ENCODE results near the gene TMEFF2. TPM values are rescaled to one million over a fixed set of nuclear protein-coding genes. Genes with fewer than 3 reads are reported as not detected.
"Not testable (repeated sequence)": the region's sequence is repeated elsewhere in the genome, so short reads cannot be mapped to it uniquely, and the experiment has no call there.

TMEFF2 gene
- total RNA-seq, 3 donors from 2014 or later (not counting 1 experiment from before 2014, with no cell fraction given): not detected

DNA sequence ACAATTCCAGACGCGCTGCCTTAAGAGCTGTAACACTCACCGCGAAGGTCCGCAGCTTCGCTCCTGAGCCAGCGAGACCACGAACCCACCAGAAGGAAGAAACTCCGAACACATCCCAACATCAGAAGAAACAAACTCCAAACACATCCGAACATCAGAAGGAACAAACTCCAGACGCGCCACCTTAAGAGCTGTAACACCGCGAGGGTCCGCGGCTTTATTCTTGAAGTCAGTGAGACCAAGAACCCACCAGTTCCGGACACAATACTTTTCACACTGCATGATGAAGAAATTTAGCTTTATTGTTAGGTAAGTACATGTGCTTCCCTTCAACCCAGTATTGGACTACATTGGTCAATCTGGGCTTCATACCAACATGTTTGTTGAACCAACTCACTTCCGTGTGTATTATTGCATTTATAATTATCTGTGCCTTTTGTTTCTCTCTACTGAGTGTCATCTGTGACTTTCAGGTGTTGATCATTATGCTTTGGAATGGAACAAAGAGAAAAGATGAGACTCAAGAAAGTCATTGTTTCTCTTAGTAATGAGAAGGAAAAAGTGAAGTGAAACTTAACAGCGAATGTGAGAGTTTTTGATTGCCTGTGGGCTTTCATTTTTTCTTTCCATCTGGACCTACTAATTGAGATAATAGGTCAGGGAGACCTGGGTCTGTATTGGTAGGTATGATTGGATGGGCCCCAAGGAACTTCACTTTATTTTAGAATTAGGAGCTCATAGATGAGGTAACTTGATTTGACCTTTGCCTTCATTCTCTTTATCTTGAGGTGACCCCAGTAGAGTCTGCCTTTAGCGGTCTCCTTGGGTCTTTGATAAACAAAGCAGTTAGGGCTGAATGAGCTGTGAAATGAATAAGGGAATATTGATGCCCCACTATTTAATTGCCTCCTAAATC lies 271.7 kb downstream of the TMEFF2 start:
- WGBS (ENCODE audit: insufficient coverage): 97% methylated on average over 20 of the region's 20 CpGs
- Histone ChIP-seq H3K9me3 (ENCODE audit: control insufficient read depth, insufficient read depth, low read length) (no peaks in the 10 kb centered on the region), H3K27ac (ENCODE audit: low read length) (no peak overlapping the region), H3K36me3 (ENCODE audit: control insufficient read depth, insufficient read depth, low read length) (no peaks in the 10 kb centered on the region), H3K4me1 (ENCODE audit: control insufficient read depth, insufficient read depth, low read length) (no peaks in the 10 kb centered on the region), H3K27me3 (ENCODE audit: control insufficient read depth, insufficient read depth, low read length) (no peaks in the 10 kb centered on the region), H3K4me3 (ENCODE audit: low read length) (no peak overlapping the region)
- peaks cover 4 to 7% of the 10 kb centered on the region in 2 donors for H3K27me3 Mint-ChIP-seq (ENCODE audit: low read depth in 2 of 2)
- H3K27ac Mint-ChIP-seq: no peak overlapping the region
- H3K4me3 Mint-ChIP-seq: no peak overlapping the region
- ATAC-seq (no peak), DNase-seq (no peak)
- no peaks in the 10 kb centered on the region for H3K9me3 Mint-ChIP-seq
- peaks cover 0 to 10% of the 10 kb centered on the region in 2 donors for H3K4me1 Mint-ChIP-seq
- intact Hi-C loops (cut with micrococcal nuclease): no loop called here
- H3K36me3 Mint-ChIP-seq: no peaks in the 10 kb centered on the region
- TF ChIP-seq, protein P1, sequence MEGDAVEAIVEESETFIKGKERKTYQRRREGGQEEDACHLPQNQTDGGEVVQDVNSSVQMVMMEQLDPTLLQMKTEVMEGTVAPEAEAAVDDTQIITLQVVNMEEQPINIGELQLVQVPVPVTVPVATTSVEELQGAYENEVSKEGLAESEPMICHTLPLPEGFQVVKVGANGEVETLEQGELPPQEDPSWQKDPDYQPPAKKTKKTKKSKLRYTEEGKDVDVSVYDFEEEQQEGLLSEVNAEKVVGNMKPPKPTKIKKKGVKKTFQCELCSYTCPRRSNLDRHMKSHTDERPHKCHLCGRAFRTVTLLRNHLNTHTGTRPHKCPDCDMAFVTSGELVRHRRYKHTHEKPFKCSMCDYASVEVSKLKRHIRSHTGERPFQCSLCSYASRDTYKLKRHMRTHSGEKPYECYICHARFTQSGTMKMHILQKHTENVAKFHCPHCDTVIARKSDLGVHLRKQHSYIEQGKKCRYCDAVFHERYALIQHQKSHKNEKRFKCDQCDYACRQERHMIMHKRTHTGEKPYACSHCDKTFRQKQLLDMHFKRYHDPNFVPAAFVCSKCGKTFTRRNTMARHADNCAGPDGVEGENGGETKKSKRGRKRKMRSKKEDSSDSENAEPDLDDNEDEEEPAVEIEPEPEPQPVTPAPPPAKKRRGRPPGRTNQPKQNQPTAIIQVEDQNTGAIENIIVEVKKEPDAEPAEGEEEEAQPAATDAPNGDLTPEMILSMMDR (IDR thresholded peaks at IDR 0.05): no peak

DNA sequence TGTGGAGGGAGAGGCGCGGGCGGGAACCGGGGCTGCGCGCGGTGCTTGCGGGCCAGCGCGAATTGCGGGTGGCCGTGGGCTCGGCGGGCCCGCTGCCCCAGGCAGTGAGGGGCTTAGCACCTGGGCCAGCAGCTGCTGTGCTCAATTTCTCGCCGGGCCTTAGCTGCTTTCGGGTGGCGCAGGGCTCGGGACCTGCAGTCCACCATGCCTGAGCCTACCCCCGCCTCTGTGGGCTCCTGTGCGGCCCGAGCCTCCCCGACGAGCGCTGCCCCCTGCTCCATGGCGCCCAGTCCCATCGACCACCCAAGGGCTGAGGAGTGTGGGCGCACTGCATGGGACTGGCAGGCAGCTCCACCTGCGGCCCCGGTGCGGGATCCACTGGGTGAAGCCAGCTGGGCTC lies 273.1 kb downstream of the TMEFF2 start:
- H3K27ac Mint-ChIP-seq; H3K9me3 Mint-ChIP-seq; H3K36me3 ChIP-seq (ENCODE audit: control insufficient read depth, insufficient read depth, low read length); H3K9me3 ChIP-seq (ENCODE audit: control insufficient read depth, insufficient read depth, low read length); H3K27me3 ChIP-seq (ENCODE audit: control insufficient read depth, insufficient read depth, low read length); ATAC-seq; H3K4me1 ChIP-seq (ENCODE audit: control insufficient read depth, insufficient read depth, low read length); intact Hi-C loops (cut with micrococcal nuclease); H3K4me3 ChIP-seq (ENCODE audit: low read length); H3K4me3 Mint-ChIP-seq; DNase-seq; H3K4me1 Mint-ChIP-seq; H3K27ac ChIP-seq (ENCODE audit: low read length); H3K36me3 Mint-ChIP-seq: not testable (repeated sequence)
- WGBS (ENCODE audit: insufficient coverage): 97% methylated on average over 32 of the region's 32 CpGs
- peaks cover 0 to 11% of the 10 kb centered on the region in 2 donors for H3K27me3 Mint-ChIP-seq (ENCODE audit: low read depth in 2 of 2)

DNA sequence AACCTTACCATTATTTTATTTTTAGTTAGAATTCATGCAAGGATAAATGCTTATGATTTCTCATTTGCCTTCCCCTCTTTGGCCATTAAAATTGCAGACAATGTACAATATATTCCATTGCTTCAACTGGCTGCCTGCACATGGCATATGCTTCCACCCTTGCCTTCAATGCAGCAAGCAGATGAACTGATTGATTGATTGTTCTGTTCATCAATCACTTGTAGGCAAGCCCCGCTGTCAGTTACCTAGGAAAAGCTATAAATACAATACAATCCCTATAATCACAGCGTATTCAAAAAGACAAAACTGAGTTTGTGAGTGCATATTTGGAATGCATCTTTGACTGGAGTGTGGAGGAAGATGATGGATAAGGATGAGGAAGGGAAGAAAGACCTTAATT lies 274.2 kb downstream of the TMEFF2 start:
- intact Hi-C loops (cut with micrococcal nuclease): no loop called here
- Histone ChIP-seq H3K27ac (ENCODE audit: low read length) (no peak overlapping the region), H3K27me3 (ENCODE audit: control insufficient read depth, insufficient read depth, low read length) (no peaks in the 10 kb centered on the region), H3K9me3 (ENCODE audit: control insufficient read depth, insufficient read depth, low read length) (no peaks in the 10 kb centered on the region), H3K36me3 (ENCODE audit: control insufficient read depth, insufficient read depth, low read length) (no peaks in the 10 kb centered on the region), H3K4me3 (ENCODE audit: low read length) (no peak overlapping the region), H3K4me1 (ENCODE audit: control insufficient read depth, insufficient read depth, low read length) (no peaks in the 10 kb centered on the region)
- Mint-ChIP-seq H3K27ac (no peak overlapping the region), H3K9me3 (no peaks in the 10 kb centered on the region), H3K4me1 (no peaks in the 10 kb centered on the region), H3K4me3 (no peak overlapping the region), H3K36me3 (no peaks in the 10 kb centered on the region), H3K27me3 (ENCODE audit: low read depth in 2 of 2) (peaks cover 0 to 14% of the 10 kb centered on the region in 2 donors)
- ATAC-seq (no peak), DNase-seq (no peak)
- TF ChIP-seq, protein P1 (IDR thresholded peaks at IDR 0.05): no peak
- WGBS (ENCODE audit: insufficient coverage): 100% methylated on average over 1 of the region's 2 CpGs

DNA sequence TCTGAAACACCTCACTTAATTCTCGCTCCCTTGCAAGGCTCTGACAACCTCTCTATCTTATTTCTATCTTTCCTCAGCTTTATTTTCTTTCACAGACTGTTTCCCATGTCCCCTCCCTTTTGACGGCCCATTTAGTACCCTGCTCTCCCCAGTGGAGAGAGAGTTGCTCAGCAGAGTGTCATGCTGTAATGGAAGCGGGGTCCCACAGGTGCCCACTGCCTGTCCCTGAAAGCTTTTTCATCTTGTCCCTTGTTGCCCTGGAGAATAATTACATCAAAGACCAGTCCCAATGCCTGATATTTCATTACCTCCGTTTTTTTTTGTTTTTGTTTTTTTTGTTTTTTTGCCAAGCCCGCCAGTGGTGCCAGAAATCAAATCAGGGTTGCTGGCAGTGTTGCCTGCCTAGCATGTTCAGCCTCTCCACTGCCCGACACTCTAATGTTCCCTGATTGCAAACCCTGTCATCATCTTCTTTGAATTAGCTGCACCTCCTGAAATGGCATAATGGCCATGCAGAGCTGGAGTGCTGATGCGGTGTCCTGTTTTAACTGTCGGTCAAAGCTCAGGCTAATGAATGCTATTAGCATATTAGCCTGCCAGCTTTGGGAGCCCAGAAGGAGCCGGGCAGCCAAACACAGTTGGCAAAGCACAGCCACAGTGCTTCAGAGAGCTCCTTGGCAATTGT lies 276.6 kb downstream of the TMEFF2 start:
- H3K9me3 Mint-ChIP-seq: no peaks in the 10 kb centered on the region
- H3K4me3 Mint-ChIP-seq: no peak overlapping the region
- intact Hi-C loops (cut with micrococcal nuclease): no loop called here
- peaks cover 0 to 14% of the 10 kb centered on the region in 2 donors for H3K27me3 Mint-ChIP-seq (ENCODE audit: low read depth in 2 of 2)
- WGBS (ENCODE audit: insufficient coverage): 94% methylated on average over 9 of the region's 9 CpGs
- no peak overlapping the region for H3K4me3 ChIP-seq (ENCODE audit: low read length)
- TF ChIP-seq, protein P1 (IDR thresholded peaks at IDR 0.05): no peak
- no peak overlapping the region for H3K27ac Mint-ChIP-seq
- no peaks in the 10 kb centered on the region for H3K36me3 ChIP-seq (ENCODE audit: control insufficient read depth, insufficient read depth, low read length)
- no peak overlapping the region for H3K27ac ChIP-seq (ENCODE audit: low read length)
- no peaks in the 10 kb centered on the region for H3K4me1 ChIP-seq (ENCODE audit: control insufficient read depth, insufficient read depth, low read length)
- no peaks in the 10 kb centered on the region for H3K36me3 Mint-ChIP-seq
- H3K27me3 ChIP-seq (ENCODE audit: control insufficient read depth, insufficient read depth, low read length): no peaks in the 10 kb centered on the region
- no peaks in the 10 kb centered on the region for H3K4me1 Mint-ChIP-seq
- DNase-seq (no peak), ATAC-seq (no peak)
- no peaks in the 10 kb centered on the region for H3K9me3 ChIP-seq (ENCODE audit: control insufficient read depth, insufficient read depth, low read length)

Measured in natural killer cell (primary cell).